Fibroblast of skin of abdomen (primary cell): Measurements from ENCODE around the gene SH2D6.
A peak's percentile ranks its signal among the peaks of the same experiment; 100 is the strongest.
"Not testable (repeated sequence)": the region's sequence is repeated elsewhere in the genome, so short reads cannot be mapped to it uniquely, and the experiment has no call there.

Source experiments
- DNase-seq: peaks from one replicate; pipeline ENCODE4 v3.0.0-alpha.2; 2013

Gene SH2D6

DNA sequence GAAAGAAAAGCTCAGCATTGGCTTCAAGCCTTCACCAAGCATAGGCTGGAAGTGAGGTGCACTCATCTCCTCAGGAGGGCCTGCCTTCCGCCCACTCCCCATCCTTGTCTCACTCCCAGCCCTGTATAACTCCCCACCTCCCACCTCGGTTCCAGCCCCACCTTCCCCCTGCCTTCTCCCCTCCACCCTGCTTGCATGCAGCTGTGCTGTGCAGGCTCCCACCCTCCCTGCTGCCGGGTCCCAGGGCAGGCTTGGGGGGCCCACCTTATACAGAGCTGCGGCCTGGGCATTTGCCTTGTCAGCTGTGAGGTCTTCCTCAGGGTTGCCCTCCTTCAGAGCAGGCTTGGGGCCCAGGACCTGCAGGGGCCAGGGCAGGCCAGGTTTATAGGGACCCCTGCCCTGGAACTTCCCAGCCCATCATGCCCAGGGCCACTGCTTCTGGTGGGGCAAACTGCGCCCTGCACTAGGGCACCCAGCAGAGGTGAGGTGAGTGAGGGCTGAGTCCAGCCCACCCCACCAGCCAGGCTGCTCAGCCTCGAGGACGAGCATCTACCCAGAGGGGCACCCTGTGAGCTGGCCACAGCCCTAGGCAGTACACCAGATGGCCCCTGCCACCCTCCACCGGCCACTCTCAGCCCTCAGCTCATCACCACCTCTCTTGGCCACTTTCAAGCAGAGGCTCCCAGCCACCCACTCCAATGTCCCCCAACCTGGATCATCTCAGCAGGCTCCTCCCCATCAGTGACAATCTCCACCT lies 19.9 kb upstream of the SH2D6 start:
- DNase-seq, result no peak

DNA sequence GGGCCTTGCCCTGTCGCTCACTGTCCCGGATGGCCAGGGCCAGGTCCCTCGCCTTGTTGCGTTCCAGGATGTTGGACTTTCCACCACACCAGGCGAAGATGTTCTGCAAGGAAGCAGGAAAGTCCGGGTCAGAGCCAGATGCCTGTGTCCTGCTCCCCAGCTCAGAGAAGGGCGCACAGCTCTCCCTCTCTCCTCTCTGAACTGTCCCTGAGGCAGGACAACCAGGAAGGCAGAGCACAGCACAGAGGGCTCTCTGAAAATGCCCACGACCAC lies 19.4 kb upstream of the SH2D6 start:
- no peak for DNase-seq

DNA sequence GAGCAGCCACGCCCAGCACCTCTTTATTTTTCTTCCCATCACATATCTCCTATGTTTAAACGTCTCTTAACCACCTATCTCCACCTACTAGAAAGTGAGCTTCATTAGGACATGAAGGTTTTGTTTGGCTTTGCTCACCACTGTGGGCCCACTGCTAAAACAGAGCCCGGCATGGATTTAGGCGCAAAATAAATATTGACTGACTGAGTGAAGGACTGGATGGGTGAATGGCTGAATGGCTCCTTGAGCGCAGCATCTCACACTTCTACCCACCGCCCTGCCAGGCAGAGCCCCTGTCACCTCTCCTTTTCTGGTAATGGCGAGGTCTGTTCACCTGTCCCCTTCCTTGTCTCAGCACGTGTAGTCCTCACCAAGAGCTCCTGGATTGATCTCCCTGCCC lies 18.5 kb upstream of the SH2D6 start:
- DNase-seq, result no peak

DNA sequence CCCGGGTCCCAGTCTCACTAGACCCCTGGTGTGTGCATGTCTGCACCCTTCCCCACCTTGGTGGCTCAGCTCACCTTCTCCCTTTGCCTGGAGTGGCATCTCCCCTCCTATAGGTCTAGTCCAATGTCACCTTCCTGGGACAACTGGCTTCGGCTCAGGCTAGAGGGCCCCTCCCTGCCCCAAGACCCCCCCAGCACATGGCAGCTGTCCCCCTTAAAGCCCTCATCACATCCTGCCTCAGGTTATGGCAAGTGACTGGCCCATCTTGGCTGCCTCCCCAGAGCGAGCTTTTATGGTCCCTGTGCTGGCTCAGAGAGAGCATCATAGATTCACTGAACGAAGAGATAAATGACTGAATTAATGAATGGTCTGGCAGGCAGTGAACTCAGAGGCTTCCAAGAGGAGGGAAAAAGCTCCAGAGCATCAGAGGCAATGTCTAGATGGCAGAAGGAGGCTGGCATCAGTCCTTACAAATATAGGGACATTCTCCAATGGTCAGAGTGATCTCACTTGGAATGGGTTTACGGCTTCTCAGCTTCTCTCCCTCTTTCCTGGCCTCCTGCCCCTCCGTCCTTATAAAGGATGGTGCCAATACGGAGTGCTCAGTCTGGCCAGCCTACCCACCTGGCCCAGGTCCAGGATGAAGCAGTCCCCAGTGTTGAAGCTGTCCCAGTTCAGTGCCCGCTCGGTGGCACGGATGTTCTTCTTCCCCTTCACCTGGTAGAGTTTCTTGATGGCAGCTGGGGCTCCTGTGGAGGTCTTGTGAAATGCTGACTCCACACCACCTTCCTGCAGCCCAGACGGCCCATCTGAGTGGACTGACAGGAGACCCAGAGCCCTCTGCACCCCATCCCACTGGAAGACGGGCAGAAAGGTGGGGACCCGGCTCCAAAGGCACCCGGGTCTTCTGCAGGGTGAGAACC lies 17.7 kb upstream of the SH2D6 start:
- DNase-seq, result no peak

DNA sequence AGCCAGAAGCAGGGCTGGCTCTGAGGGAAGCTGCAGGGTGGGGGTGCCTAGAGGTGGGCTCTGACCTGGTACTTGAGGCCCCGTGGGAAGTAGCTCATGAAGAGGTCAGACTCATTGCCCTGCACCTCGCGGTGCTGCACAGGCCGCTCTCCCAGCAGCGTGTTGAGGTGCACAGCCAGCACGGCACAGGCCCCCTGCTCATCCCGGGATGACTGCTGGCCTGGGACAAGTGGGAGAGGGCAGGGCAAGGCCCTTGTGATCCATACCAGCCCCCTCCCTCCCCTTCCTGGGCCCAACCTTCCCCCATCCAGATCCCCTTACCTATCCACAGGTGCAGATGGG lies 17.1 kb upstream of the SH2D6 start:
- no peak for DNase-seq

DNA sequence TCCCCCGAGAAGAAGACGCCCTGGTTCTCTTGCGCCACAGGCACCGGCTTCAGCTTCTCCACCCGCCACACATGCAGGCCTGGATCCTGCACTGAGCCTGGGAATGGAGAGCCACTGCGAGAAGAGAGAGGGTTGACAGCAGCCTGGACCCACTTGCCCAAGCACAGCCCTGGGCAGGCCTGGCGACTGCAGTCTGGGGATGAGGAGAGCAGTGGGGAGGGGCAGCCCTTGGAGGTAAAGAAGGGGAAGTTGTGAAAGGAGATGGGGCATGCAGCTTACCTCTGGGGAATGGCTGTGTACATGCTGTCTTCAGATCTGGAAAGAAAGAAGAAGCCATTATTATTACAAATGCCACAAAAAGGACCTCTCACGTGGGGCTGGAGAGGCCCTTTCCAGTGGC lies 16.7 kb upstream of the SH2D6 start:
- no peak for DNase-seq

DNA sequence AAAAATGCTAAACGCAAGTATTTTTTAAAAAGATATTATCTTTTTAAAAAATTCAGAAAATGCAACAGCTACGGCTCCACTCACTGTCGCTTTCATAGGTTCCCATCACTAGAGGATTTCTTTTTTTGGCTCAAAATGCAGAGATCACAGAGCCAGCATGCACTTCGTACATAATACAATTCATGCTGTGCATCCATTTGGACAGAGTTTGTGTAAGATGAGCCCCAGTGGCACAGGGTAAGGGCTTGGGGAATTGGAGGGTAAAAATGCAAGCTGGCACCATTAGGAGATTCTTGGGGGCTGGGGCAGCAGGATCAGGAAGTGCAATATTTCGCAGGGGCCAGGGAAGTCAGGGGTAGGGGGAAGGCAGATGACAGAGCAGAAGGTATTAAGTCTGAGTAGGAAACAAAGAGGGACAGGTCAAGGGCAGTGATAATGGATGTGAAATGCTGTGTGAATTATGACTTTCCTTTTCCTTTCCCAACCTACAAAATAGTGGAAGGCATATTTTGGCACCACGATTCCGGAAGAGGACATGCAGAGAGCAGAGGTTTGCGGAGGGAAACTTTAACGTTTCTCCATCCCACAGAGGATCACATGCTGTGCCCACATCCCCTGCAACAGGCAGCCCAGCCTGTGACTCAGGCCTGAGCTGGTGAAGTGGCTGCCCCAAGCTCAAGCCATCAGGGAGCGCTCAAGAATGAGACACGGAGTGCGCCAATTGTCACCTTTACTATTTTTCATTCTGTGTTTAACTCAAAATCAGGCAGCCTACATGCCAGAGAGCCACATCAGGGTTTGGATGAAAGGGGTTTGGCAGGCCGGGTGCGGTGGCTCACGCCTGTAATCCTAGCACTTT lies 13.1 kb upstream of the SH2D6 start:
- DNase-seq, result peak; percentile 29

DNA sequence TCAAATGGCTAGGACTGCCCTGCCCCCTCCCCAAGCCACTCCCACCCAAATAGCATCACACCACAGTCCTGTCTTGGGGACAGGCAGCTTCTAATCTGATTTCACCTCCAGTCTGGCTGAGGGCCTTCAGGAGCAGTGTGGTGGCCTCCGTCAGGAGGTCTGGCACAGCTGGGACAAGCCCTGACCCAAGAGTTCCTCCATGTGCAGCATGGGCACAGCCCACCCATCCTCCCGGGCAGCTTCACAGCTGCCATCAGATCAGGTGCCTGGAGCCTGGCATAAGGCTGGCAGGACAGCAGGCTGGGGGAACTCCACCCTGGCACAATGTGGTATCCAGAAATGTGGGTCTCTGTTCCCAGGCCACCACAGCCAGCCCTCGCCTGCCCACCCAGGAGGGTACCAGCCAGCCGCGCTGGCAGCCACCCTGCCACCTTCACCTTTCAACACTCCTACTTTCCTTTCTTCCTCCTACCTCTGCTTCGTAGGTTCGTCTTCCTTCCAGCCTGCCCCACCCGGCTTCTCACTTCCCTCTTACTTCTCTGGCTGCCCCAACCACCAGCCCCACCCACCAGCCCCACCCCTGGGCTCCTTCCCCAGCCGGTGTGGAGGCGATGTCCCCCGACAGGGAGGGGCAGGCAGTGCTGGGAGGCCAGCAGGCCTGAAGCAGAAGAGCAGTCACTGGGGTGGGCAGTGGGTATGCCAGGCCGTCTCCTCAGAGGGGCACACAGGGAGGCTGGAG lies 8.5 kb upstream of the SH2D6 start, which contains the start of gene CAPG:
Gene CAPG, minus strand, starts transcription at position 522 of the 739 bp plus-strand sequence. CDS start 8,221 bp downstream, outside the sequence.
- DNase-seq, result no peak

DNA sequence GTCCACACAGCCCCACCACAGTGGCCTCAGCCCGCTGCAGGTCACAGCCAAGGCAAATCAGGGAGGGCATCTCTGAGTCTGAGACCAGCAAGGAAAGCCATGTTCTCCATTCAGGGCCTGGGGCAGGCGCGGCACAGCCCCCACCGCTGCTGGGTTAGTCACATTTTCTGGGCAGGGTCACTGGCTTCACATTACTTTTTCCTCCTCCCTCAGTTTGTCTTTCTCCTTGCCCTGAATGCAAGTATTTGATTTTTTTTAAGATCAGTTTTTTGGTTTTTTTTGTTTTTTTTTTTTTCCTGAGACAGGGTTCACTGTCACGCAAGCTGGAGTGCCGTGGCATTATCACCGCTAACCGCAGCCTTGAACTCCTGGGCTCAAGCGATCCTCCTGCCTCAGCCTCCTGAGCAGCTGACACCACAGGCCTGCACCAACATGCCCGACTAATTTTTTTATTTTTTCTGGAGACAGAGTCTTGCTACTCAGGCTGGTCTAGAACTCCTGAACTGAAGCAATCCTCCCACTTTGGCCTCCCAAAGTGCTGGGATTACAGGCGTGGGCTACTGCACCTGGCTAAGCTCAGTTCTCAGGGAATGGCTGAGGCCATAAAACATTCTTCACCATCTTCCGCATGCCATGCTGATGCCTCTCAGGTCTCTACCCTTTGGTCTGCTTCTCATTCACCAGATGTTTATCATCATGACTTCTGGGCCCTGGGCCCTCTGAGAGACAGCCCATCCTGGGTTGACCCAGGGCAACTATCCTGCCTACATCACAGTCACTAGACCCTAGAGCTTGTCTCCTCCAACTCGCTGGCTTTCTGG lies 7.7 kb upstream of the SH2D6 start:
- no peak for DNase-seq

DNA sequence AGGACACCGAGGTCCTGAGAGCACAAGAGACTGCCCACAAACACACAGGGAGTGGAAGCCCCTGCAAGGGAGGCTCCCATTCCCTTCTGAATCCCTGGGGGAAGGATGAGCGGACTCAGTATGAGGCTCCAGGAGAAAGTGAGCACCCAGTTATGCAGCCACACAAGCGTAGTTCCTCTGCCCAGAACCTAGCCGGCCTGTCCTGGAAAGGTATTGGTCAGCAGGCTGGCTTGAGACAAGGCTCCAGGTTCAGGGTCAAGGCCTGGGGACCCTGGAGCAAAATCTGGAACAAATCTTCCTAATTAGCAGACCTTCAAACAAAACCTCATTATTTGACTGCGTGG lies 7.1 kb upstream of the SH2D6 start:
- no peak for DNase-seq

DNA sequence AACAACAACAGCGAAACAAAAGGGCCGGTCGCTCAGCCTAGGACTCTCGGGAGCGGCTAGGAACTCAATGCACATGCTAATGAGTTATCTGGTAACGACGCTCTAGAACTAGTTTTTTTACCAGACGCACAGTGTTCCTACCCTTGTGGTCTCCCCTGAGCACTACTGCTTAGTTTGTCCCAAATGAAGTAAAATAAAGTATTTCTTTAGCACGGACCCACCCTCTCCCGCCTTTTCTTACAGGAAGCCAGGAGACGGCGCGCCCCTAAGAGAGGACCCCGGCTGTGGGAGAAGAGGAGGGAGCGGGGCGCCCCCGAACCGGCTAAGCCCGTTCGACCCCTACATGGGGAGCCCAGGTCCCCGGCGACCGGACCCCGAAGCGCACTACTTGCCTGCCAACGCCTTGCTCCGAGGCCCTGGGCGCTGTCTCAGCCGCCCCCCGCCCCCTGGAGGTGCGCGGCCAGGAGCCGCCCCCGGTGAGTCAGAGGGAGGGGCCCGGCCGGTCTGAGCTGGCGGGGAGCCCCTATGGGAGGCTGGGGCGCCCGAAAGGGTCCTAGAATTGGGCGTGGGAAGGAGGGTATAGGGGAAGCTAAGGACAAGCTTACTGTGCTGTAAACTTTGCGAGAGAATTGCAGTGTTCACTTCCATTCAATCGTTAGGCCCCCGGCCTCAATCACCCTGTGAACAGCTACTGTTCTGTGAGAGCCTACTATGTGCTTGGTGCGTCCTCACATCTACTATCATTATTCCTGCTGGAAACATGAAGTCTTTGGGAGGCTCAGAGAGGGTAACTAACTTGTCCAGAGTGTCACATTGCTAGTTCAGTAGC lies 4.7 kb upstream of the SH2D6 start:
- peak; percentile 59 for DNase-seq

DNA sequence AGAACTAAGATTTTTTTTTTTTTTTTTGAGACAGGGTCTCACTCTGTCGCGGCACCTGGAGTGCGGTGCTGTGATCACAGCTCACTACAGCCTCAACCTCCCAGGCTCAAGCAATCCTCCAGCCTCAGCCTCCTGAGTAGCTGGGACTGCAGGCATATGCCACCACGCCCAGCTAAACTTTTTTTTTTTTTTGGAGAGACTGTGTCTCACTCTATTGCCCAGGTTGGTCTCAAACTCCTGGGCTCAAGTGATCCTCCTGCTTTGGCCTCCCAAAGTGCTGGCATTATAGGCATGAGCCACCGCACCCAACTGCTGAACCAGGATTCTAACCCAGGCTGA lies 4.1 kb upstream of the SH2D6 start:
- not testable (repeated sequence) for DNase-seq

DNA sequence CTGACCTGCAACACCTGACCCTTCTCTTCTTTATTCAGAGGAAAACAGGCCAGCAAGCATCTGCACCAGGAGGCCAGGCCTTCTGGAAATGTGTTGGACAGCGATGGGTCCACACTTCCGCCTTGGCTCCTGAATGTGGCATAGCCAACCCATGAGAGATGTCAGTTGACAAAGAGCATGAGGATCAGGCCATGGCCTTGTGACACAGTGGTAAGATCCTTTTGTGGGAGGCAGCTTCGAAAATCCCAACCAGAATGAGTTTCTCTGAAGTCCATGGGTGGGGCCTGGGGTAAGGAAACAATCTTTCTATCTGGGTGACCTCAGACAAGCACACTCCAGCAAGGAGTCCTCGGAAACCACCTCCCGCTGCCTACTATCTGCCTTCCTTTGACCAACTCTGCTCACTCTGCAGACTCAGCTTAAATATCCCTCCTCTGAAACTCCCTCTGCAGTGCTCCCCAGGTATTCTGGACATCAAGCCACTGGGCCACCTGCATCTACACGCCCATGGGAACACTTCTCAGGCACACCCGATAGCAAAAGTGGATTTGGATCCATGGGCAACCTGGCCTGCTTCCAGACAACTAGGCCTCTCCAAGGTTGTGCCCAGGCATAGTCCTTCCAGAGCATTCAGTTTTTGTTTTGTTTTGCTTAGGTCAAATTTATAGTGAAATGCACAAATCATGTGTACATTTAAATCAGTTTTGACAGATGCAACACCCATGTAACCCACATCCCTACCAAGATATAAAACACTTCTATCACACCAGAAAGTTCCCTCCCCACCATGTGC lies 3.6 kb upstream of the SH2D6 start:
- DNase-seq, result no peak

DNA sequence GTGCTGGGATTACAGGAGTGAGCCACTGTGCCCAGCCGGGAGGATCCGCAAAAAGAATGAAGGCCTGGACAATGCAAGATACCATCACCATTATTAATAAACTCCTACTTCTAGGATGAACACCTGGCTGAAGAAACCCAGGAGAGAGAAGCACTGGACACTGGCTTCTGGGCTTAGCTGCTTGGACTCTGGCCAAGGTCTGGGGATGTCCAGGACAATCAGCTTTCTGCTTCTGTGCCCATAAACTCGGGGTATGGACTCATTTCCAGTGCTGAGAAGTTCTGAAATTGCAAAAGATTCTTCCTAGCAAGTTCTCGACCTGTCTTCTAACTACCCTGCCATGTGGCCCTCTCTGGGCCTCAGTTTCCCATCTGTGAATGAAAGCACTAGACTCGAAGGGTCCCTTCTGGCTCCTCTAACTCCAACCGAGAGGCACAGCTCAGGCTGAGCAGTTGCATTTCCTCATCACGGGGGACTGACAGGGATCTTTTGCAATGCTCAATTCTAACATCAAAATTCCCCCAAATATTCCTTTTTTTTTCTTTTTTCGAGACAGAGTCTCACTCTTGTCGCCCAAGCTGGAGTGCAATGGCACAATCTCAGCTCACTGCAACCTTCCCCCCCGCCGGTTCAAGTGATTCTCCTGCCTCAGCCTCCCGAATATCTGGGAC lies 2.4 kb upstream of the SH2D6 start:
- no peak for DNase-seq

DNA sequence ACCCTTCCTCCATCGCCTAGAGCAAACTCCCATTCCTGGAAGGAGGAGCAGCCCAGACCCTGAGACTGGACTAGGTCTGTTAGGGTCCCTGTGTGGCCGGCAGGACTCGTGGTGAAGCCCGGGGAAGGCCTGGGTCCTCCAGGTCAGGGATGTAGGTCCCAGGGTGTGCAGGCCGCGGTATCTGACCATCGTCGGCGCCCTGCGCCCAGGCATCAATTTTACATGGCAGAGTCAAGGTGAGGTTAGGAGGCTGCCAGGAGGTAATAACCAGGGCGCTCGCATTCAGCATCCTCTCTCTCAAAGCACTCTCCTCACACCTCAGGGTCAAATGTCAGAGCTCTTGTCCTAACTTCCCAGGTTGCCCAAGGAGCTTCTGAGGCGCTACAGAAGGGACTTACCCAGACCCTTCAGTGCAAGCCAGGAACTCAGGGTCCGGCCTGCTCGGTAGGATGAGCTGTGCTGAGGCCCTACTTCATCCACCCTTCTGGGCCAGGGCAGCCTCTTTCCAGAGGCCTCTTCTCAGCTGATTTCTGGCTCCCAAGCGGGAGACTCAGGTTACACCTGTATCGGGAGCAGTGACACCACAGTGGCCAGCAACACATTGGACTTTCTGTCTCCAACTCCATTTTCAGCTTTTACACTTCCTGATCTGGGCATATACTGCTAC lies 628 bp downstream of the SH2D6 start:
- DNase-seq, result no peak

DNA sequence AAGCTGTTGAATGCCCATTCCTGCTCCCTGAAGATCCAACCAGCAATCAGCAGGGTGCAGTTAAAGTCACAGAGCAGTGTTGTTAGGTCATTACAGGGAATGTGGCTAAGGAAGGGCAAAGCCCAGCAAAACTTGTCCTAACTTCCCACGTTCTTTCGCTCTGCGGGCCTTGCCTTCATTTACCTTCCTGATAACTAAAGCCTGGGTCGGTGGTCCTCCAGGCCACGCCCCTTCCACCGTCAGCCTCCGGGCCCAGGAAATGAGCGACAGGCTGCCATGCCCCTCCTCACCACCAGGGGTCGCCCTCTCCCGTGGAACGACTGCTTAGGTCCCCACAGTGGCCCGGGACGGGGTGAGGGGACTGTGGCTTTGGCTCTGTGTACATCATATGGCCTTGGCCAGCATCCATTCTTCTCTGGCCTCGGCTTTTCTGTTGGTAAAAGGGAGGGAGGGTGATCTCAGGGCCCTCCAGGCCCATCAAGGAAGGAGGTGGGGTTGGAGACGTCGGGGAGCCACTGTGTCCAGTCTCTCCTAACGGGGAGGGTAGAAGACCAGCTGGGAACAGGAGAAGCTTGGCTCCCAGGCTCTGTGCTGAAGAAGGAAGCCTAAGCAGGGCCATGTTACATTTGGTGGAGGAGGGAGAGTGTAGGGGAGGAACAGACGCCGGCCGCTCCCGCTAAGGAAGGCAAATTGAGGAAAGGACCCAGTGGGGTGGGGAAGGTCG lies 2.2 kb downstream of the SH2D6 start:
- peak; percentile 82 for DNase-seq

DNA sequence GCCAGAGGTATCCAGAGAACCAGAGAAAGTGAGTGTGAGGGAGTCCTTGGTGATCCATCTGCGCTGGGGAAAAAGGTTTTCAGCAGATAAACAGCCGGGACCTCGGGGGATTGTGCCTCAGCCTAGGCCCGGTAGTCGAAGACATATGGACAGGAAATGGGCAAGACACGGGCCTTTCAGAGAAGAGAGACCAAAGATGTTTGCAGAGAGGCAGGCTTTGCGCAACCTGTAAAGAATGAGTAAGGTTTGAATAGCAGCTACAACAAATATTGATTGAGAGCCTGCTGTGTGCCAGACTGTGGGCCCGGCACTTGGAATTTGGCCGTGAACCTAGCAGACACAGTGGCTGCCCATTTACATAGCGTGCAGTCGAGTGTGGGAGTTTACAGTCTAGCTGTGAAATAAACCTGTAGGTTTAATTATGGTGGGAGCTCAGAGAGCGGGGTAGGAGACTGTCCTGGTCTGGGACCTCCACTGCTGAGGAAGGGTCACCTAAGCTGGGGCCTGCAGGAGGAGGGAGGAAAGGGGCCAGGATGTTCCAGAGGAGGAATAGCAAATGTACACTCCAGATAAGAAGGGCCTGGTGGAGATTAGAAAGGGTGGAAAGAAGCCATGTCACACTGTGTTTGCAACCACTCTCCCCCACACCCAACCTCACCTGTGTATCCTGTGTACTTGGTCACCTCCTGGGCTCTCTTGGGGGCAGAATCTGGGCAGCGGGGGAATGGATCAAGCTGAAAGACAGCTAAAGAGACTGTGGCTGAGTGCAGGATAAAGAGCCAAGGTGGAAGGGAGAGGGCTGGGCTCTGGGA lies 3.0 kb downstream of the SH2D6 start:
- DNase-seq, result peak; percentile 69
